Limb (tissue), 2 donors: ENCODE data around the gene MDM2.
A peak's percentile ranks its signal among the peaks of the same experiment; 100 is the strongest.

ENCODE experiments used
- DNase-seq, 2 donors: peaks; one replicate each; pipeline ENCODE4 v3.0.0-alpha.2; 2016; ENCODE audit errors: extremely low spot score in 2 of 2

The MDM2 gene

GRCh38 chr12:68850390-68850789 lies 42.4 kb downstream of the MDM2 start:
- DNase-seq, result no peak

- DNase-seq, result no peak
These were observed 43.8 kb downstream of the MDM2 start for GRCh38 chr12:68851592-68852306.

- no peak for DNase-seq
These were observed 45.6 kb downstream of the MDM2 start for GRCh38 chr12:68853396-68854077.

- DNase-seq, result no peak
These were observed 46.1 kb downstream of the MDM2 start for GRCh38 chr12:68854078-68854468.

GRCh38 chr12:68854554-68854953 lies 46.6 kb downstream of the MDM2 start:
- no peak for DNase-seq

GRCh38 chr12:68855111-68855510 lies 47.1 kb downstream of the MDM2 start:
- no peak for DNase-seq

GRCh38 chr12:68855771-68856170 lies 47.8 kb downstream of the MDM2 start:
- DNase-seq, result no peak

GRCh38 chr12:68856510-68856909 lies 48.5 kb downstream of the MDM2 start:
- DNase-seq, result no peak

- DNase-seq, result no peak
These were observed 53.9 kb downstream of the MDM2 start for GRCh38 chr12:68861890-68862289.

- no peak for DNase-seq
These were observed 55.3 kb downstream of the MDM2 start for GRCh38 chr12:68863109-68863770.

GRCh38 chr12:68863886-68864454 lies 56.0 kb downstream of the MDM2 start:
- peak in 1 of 2 donors; percentile 73 for DNase-seq

- no peak for DNase-seq
These were observed 56.6 kb downstream of the MDM2 start for GRCh38 chr12:68864604-68865003.

GRCh38 chr12:68865399-68866164 lies 57.6 kb downstream of the MDM2 start:
- no peak for DNase-seq

- DNase-seq, result no peak
These were observed 59.0 kb downstream of the MDM2 start for GRCh38 chr12:68866950-68867349.

GRCh38 chr12:68867606-68868005 lies 59.6 kb downstream of the MDM2 start:
- no peak for DNase-seq

GRCh38 chr12:68868043-68868790 lies 60.2 kb downstream of the MDM2 start:
- DNase-seq, result no peak

- no peak for DNase-seq
These were observed 62.0 kb downstream of the MDM2 start for GRCh38 chr12:68870011-68870410.

GRCh38 chr12:68870443-68870842 lies 62.5 kb downstream of the MDM2 start:
- DNase-seq, result no peak

- DNase-seq, result no peak
These were observed 63.4 kb downstream of the MDM2 start for GRCh38 chr12:68871396-68871795.

- no peak for DNase-seq
These were observed 63.9 kb downstream of the MDM2 start for GRCh38 chr12:68871921-68872320.

- DNase-seq, result no peak
These were observed 65.3 kb downstream of the MDM2 start for GRCh38 chr12:68873316-68873715.
